SH-SY5Y (cell line): ENCODE measurements around the gene RXFP4.

Experiments used
- GATA2 ChIP-seq: IDR thresholded peaks from 2 replicates; pipeline ENCODE4 v1.6.1; 2011; ENCODE audit warnings: mild to moderate bottlenecking, low read depth, low read length
- GATA3 ChIP-seq: IDR thresholded peaks from 2 replicates; pipeline ENCODE4 v1.6.1; 2011; ENCODE audit warnings: low read depth, mild to moderate bottlenecking, low read length, moderate library complexity

DNA sequence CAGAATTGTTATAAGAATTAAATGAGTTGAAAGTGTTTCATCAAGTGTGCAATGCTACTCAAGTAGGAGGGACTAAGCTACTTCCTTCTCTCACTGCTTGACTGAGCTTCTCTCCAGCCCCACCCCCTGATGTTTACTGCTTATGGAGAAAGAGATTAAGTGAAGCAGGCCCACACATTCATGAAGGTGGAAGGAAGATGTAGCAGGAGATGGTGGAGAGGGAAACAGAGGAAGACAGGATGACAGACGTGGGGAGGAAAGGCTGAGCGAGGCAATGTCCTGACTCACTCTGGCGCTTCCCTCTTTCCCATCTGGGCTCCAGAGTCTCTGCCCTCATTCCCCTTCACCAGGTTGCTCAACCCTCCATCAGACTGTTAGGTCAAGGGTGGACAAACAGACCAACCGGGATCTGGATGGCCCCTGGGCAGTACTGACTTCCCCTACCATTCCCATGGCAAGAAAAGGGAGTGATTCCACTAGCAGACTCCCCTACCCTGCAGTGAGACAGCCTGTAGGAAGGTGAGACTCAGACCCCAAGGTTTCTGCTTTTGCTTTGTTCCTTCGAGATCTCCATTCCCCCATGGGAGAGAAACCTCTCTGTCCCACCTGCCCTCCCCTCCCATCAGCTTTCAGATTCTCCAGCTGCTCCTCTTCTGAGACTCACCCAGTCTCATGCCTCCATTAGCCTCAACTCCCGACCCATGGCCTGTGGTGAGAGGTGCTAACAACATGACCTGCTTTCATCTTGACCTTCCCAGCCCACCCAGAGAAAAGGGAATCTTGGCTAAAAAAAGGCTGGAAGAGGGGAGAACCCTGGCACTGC, 40.0 kb downstream of the RXFP4 start:
- TF ChIP-seq GATA2, result no peak
- no peak for TF ChIP-seq GATA3
